ENCODE results near the gene WWOX. TPM values are rescaled to one million over a fixed set of nuclear protein-coding genes. Genes with fewer than 3 reads are reported as not detected.

The WWOX gene
- total and polyA plus RNA-seq, 4 experiments from 2014 or later = 10.4 to 23.1 (median 17.5) TPM

DNA sequence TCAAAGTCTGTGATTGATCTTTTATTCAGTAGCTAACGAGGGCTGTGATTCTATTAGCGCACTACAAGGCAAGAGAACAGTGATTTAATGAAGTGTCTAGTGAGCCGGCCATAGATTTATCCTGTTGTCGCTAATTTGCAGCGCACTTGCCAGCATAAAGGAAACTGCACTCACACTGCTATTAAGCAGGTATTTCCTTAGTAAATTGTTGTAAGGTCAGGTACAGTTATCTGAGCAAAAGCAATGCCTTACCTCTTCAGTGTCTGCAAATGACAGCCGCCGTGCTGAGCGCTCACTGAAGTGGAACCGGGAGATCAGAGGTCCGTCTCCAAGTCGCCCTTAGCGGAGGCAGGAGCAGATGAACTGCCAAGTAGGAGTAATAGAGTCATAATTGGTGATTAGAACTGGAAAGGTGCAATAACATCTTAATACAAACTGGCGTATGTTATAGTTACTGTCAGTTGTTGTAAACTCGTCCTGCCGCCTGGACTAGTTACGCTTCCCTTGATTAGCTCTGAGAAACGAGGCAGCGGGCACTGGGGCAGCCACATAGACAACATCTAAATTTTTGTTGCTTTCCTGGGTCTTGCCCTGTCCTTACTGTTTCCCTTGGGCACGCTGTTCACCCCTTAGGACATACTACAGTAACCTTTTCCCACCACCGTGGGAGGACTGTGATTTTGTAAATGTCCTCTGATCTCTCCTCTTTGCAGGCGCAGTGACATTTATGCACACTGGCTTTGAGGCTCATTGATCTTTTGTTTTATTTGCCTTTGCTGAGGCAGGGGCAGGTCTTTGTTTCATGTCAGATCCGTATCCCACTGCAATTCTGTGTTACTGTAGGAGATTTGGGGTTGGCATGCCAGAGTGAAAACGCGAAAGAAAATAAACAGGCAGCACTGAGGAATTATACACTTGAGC, 363.1 kb downstream of the WWOX start:
- no peaks in the 10 kb centered on the region for H3K9me3 ChIP-seq (ENCODE audit: control insufficient read depth in 1 of 2, low read length in 2 of 2)
- H3K4me3 ChIP-seq (ENCODE audit: low read length in 2 of 2) = no peak overlapping the region
- H3K27ac ChIP-seq (ENCODE audit: low read depth, low read length) = no peak overlapping the region
- no peak for DNase-seq
- no peaks in the 10 kb centered on the region for H3K36me3 ChIP-seq (ENCODE audit: insufficient read depth, low read length)
- H3K36me3 Mint-ChIP-seq = peaks cover 0 to 3% of the 10 kb centered on the region in 2 donors
- peaks cover 0 to 4% (median 0%) of the 10 kb centered on the region in 8 donors for H3K9me3 Mint-ChIP-seq
- ChIA-PET CTCF (ENCODE audit: partially characterized antibody) (no interaction called here), POLR2A (ENCODE audit: partially characterized antibody) (no interaction called here)
- H3K4me3 Mint-ChIP-seq = no peak overlapping the region
- no peaks in the 10 kb centered on the region for H3K27me3 ChIP-seq (ENCODE audit: insufficient read depth, low read length)
- no peaks in the 10 kb centered on the region for H3K4me1 ChIP-seq (ENCODE audit: insufficient read depth, low read length)
- H3K4me1 Mint-ChIP-seq = no peaks in the 10 kb centered on the region
- no peaks in the 10 kb centered on the region for H3K27me3 Mint-ChIP-seq
- H3K27ac Mint-ChIP-seq = peak overlapping the region in 1 of 7 donors; percentile 4
- intact Hi-C loops (cut with micrococcal nuclease) = no loop called here

- CTCF ChIA-PET (ENCODE audit: partially characterized antibody) = no interaction called here
- H3K9me3 ChIP-seq (ENCODE audit: control insufficient read depth in 1 of 2, low read length in 2 of 2) = no peaks in the 10 kb centered on the region
- no peak overlapping the region for H3K4me3 ChIP-seq (ENCODE audit: low read length in 2 of 2)
- peaks cover 0 to 3% of the 10 kb centered on the region in 2 donors for H3K36me3 Mint-ChIP-seq
- H3K9me3 Mint-ChIP-seq = peaks cover 0 to 4% (median 0%) of the 10 kb centered on the region in 8 donors
- no peaks in the 10 kb centered on the region for H3K27me3 ChIP-seq (ENCODE audit: insufficient read depth, low read length)
- no peaks in the 10 kb centered on the region for H3K4me1 ChIP-seq (ENCODE audit: insufficient read depth, low read length)
- no peak overlapping the region for H3K27ac Mint-ChIP-seq
- POLR2A ChIA-PET (ENCODE audit: partially characterized antibody) = no interaction called here
- H3K27me3 Mint-ChIP-seq = no peaks in the 10 kb centered on the region
- H3K4me1 Mint-ChIP-seq = no peaks in the 10 kb centered on the region
- DNase-seq = no peak
- H3K36me3 ChIP-seq (ENCODE audit: insufficient read depth, low read length) = no peaks in the 10 kb centered on the region
- intact Hi-C loops (cut with micrococcal nuclease) = no loop called here
- no peak overlapping the region for H3K4me3 Mint-ChIP-seq
- no peak overlapping the region for H3K27ac ChIP-seq (ENCODE audit: low read depth, low read length)
Observed at GRCh38 chr16:78463591-78463990, 364.1 kb downstream of the WWOX start.

DNA sequence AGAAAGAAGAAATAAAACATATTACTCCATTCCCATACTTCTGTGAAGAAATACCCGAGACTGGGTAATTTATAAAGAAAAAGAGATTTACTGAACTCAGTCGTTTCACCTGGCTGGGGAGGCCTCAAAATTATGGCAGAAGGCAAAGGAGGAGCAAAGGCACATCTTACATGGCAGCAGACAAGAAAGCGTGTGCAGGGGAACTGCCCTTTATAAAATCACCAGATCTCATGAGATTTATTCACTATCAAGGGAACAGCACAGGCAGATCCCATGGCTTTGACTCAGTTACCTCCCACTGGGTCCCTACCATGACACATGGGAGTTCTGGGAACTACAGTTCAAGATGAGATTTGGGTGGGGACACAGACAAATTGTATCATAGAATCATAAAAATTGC, 365.4 kb downstream of the WWOX start:
- no peak overlapping the region for H3K27ac ChIP-seq (ENCODE audit: low read depth, low read length)
- Mint-ChIP-seq H3K9me3 (peaks cover 0 to 4% (median 0%) of the 10 kb centered on the region in 8 donors), H3K27ac (no peak overlapping the region), H3K4me1 (no peaks in the 10 kb centered on the region), H3K27me3 (no peaks in the 10 kb centered on the region), H3K4me3 (no peak overlapping the region), H3K36me3 (peaks cover 0 to 9% of the 10 kb centered on the region in 2 donors)
- no peaks in the 10 kb centered on the region for H3K9me3 ChIP-seq (ENCODE audit: control insufficient read depth in 1 of 2, low read length in 2 of 2)
- intact Hi-C loops (cut with micrococcal nuclease) = no loop called here
- POLR2A ChIA-PET (ENCODE audit: partially characterized antibody) = no interaction called here
- no peak overlapping the region for H3K4me3 ChIP-seq (ENCODE audit: low read length in 2 of 2)
- H3K27me3 ChIP-seq (ENCODE audit: insufficient read depth, low read length) = no peaks in the 10 kb centered on the region
- no peak for DNase-seq
- H3K36me3 ChIP-seq (ENCODE audit: insufficient read depth, low read length) = no peaks in the 10 kb centered on the region
- H3K4me1 ChIP-seq (ENCODE audit: insufficient read depth, low read length) = no peaks in the 10 kb centered on the region
- CTCF ChIA-PET (ENCODE audit: partially characterized antibody) = no interaction called here

GRCh38 chr16:78465730-78466129, 366.3 kb downstream of the WWOX start:
- POLR2A ChIA-PET (ENCODE audit: partially characterized antibody) = no interaction called here
- CTCF ChIA-PET (ENCODE audit: partially characterized antibody) = no interaction called here
- Histone ChIP-seq H3K4me3 (ENCODE audit: low read length in 2 of 2) (no peak overlapping the region), H3K27me3 (ENCODE audit: insufficient read depth, low read length) (no peaks in the 10 kb centered on the region), H3K36me3 (ENCODE audit: insufficient read depth, low read length) (no peaks in the 10 kb centered on the region), H3K9me3 (ENCODE audit: control insufficient read depth in 1 of 2, low read length in 2 of 2) (no peaks in the 10 kb centered on the region), H3K4me1 (ENCODE audit: insufficient read depth, low read length) (no peaks in the 10 kb centered on the region), H3K27ac (ENCODE audit: low read depth, low read length) (no peak overlapping the region)
- no peak overlapping the region for H3K4me3 Mint-ChIP-seq
- peaks cover 0 to 4% (median 0%) of the 10 kb centered on the region in 8 donors for H3K9me3 Mint-ChIP-seq
- H3K36me3 Mint-ChIP-seq = peaks cover 0 to 15% of the 10 kb centered on the region in 2 donors
- H3K27ac Mint-ChIP-seq = no peak overlapping the region
- intact Hi-C loops (cut with micrococcal nuclease) = no loop called here
- no peaks in the 10 kb centered on the region for H3K4me1 Mint-ChIP-seq
- H3K27me3 Mint-ChIP-seq = no peaks in the 10 kb centered on the region
- DNase-seq = no peak

DNA sequence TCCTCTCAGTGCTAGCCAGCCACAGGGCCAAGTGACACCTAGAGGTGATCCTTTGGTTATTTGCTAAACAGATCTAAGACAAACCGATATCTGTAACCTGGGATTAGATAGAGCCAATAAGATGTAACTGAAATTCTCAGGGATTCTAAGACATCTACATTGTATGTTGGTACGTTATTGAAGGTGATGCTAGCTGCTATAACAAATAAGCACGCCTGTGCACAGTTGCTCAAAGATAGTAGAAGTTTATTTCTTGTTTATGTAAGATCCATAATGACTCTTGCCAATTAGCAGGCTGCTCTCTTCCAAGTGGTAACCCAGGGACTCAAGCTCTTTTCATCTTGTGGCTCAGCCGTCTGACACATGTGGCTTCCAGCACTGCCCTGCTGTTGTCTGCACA, 370.3 kb downstream of the WWOX start:
- Mint-ChIP-seq H3K36me3 (peaks cover 0 to 12% of the 10 kb centered on the region in 2 donors), H3K4me3 (no peak overlapping the region), H3K9me3 (peaks cover 0 to 2% (median 0%) of the 10 kb centered on the region in 8 donors), H3K27ac (no peak overlapping the region), H3K27me3 (no peaks in the 10 kb centered on the region), H3K4me1 (peaks cover 0 to 3% (median 0%) of the 10 kb centered on the region in 4 donors)
- ChIA-PET CTCF (ENCODE audit: partially characterized antibody) (no interaction called here), POLR2A (ENCODE audit: partially characterized antibody) (no interaction called here)
- intact Hi-C loops (cut with micrococcal nuclease) = no loop called here
- H3K4me1 ChIP-seq (ENCODE audit: insufficient read depth, low read length) = no peaks in the 10 kb centered on the region
- no peaks in the 10 kb centered on the region for H3K27me3 ChIP-seq (ENCODE audit: insufficient read depth, low read length)
- H3K4me3 ChIP-seq (ENCODE audit: low read length in 2 of 2) = no peak overlapping the region
- no peaks in the 10 kb centered on the region for H3K36me3 ChIP-seq (ENCODE audit: insufficient read depth, low read length)
- H3K27ac ChIP-seq (ENCODE audit: low read depth, low read length) = no peak overlapping the region
- no peak for DNase-seq
- H3K9me3 ChIP-seq (ENCODE audit: control insufficient read depth in 1 of 2, low read length in 2 of 2) = no peaks in the 10 kb centered on the region

GRCh38 chr16:78473031-78473699, 373.7 kb downstream of the WWOX start:
- no peaks in the 10 kb centered on the region for H3K27me3 Mint-ChIP-seq
- intact Hi-C loops (cut with micrococcal nuclease) = no loop called here
- CTCF ChIA-PET (ENCODE audit: partially characterized antibody) = no interaction called here
- H3K27ac ChIP-seq (ENCODE audit: low read depth, low read length) = no peak overlapping the region
- H3K4me1 ChIP-seq (ENCODE audit: insufficient read depth, low read length) = no peaks in the 10 kb centered on the region
- H3K4me3 Mint-ChIP-seq = no peak overlapping the region
- POLR2A ChIA-PET (ENCODE audit: partially characterized antibody) = no interaction called here
- no peak overlapping the region for H3K27ac Mint-ChIP-seq
- peaks cover 0 to 4% (median 0%) of the 10 kb centered on the region in 4 donors for H3K4me1 Mint-ChIP-seq
- no peaks in the 10 kb centered on the region for H3K27me3 ChIP-seq (ENCODE audit: insufficient read depth, low read length)
- no peak for DNase-seq
- H3K36me3 Mint-ChIP-seq = peaks cover 0 to 12% of the 10 kb centered on the region in 2 donors
- no peaks in the 10 kb centered on the region for H3K9me3 Mint-ChIP-seq
- no peaks in the 10 kb centered on the region for H3K36me3 ChIP-seq (ENCODE audit: insufficient read depth, low read length)
- H3K4me3 ChIP-seq (ENCODE audit: low read length in 2 of 2) = no peak overlapping the region
- H3K9me3 ChIP-seq (ENCODE audit: control insufficient read depth in 1 of 2, low read length in 2 of 2) = no peaks in the 10 kb centered on the region

DNA sequence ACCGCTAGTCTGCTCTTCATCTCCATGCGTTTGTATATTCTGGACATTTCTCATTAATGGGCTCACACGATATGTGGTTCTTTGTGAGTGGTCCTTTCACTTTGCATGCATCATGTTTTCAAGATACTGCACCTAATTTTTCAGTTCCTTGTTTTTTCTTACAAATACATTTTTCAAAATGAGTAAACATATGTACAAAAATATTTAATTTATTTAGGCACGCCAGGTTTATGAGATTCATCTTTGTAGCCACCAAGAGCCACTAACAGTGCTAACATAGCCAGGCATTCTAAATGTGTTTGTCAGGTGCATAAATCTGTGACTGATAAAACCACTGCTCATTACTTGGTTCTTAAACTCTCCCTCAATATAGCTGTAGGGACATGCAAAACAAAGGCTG, 375.3 kb downstream of the WWOX start:
- H3K36me3 ChIP-seq (ENCODE audit: insufficient read depth, low read length) = no peaks in the 10 kb centered on the region
- no peak overlapping the region for H3K4me3 ChIP-seq (ENCODE audit: low read length in 2 of 2)
- Mint-ChIP-seq H3K27ac (peak overlapping the region in 2 of 7 donors; percentile 20 to 55), H3K36me3 (peaks cover 0 to 7% of the 10 kb centered on the region in 2 donors), H3K9me3 (no peaks in the 10 kb centered on the region), H3K4me3 (no peak overlapping the region), H3K27me3 (no peaks in the 10 kb centered on the region), H3K4me1 (peaks cover 0 to 4% (median 0%) of the 10 kb centered on the region in 4 donors)
- H3K9me3 ChIP-seq (ENCODE audit: control insufficient read depth in 1 of 2, low read length in 2 of 2) = no peaks in the 10 kb centered on the region
- no peak for DNase-seq
- POLR2A ChIA-PET (ENCODE audit: partially characterized antibody) = no interaction called here
- H3K27ac ChIP-seq (ENCODE audit: low read depth, low read length) = no peak overlapping the region
- intact Hi-C loops (cut with micrococcal nuclease) = no loop called here
- CTCF ChIA-PET (ENCODE audit: partially characterized antibody) = no interaction called here
- no peaks in the 10 kb centered on the region for H3K4me1 ChIP-seq (ENCODE audit: insufficient read depth, low read length)
- H3K27me3 ChIP-seq (ENCODE audit: insufficient read depth, low read length) = no peaks in the 10 kb centered on the region
